ENCODE data around the gene TRIM47.
A peak's percentile ranks its signal among the peaks of the same experiment; 100 is the strongest.

DNA sequence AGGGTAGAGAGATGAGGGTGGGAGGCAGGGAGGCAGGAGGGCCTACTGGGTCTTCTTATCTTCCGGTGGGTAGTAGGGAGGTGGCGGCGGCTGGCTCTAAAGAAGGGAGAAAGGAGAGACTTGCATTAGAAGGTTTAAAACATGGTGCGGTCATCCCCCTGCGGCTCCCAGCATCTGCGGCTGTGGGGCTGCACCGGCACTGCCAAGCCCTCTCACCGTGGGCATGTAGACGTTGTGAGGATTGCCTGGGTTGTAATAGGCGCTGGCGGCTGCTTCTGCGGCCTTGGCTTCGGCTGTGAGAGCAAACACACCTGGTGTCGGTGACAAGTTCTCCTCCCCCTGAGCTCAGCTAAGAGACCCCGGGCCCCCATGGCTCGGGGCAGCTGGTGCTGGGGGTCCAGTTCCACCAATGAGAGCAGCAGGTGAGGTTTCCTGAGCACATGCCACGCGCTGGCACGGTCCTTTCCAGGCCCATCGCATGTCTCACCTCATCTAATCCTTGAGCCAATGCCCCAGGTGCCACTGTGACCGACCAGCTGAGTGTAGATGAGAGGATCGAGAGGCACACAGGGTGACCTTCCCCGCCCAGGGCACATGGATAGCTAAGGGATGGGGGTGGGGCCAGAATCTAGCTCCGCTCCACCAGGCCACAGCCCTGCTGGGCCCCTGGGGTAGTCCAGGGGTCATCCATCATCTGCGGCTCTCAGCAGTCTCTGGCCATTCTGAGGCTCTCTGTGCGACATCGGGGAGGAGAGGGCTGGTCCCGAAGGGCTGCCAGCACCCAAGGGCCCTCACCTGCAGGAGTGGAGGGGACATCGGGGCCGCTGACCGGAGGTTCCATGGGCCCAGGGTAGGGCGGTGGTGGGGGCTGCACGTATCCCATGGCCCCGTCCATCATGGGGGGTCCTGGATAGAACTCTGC is 31.4 kb downstream of the TRIM47 start:
- no peak for TF ChIP-seq CTCF (IDR thresholded peaks at IDR 0.05)
- TF ChIP-seq POLR2A (IDR thresholded peaks at IDR 0.05), result no peak
- TF ChIP-seq EP300 (IDR thresholded peaks at IDR 0.05), result no peak
- peak; percentile 1 for TF ChIP-seq POLR2AphosphoS5 (IDR thresholded peaks at IDR 0.05)
